GM03348 (cell line): ENCODE results near the gene XPNPEP2.

Source experiments
- DNase-seq: peaks from one replicate; pipeline ENCODE4 v3.0.0; 2012; ENCODE audit warnings: low spot score

XPNPEP2 gene, protein sequence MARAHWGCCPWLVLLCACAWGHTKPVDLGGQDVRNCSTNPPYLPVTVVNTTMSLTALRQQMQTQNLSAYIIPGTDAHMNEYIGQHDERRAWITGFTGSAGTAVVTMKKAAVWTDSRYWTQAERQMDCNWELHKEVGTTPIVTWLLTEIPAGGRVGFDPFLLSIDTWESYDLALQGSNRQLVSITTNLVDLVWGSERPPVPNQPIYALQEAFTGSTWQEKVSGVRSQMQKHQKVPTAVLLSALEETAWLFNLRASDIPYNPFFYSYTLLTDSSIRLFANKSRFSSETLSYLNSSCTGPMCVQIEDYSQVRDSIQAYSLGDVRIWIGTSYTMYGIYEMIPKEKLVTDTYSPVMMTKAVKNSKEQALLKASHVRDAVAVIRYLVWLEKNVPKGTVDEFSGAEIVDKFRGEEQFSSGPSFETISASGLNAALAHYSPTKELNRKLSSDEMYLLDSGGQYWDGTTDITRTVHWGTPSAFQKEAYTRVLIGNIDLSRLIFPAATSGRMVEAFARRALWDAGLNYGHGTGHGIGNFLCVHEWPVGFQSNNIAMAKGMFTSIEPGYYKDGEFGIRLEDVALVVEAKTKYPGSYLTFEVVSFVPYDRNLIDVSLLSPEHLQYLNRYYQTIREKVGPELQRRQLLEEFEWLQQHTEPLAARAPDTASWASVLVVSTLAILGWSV

GRCh38 chrX:129738466-129739308 is at the start of gene XPNPEP2:
TSS of gene XPNPEP2 (plus strand) at chrX:129738979. CDS start at chrX:129739214, 235 bp downstream.
- peak; percentile 70 for DNase-seq

- DNase-seq: no peak
Observed at GRCh38 chrX:129689796-129690195, 49.0 kb upstream of the XPNPEP2 start.

GRCh38 chrX:129690435-129690834 is 48.3 kb upstream of the XPNPEP2 start:
- no peak for DNase-seq

DNA sequence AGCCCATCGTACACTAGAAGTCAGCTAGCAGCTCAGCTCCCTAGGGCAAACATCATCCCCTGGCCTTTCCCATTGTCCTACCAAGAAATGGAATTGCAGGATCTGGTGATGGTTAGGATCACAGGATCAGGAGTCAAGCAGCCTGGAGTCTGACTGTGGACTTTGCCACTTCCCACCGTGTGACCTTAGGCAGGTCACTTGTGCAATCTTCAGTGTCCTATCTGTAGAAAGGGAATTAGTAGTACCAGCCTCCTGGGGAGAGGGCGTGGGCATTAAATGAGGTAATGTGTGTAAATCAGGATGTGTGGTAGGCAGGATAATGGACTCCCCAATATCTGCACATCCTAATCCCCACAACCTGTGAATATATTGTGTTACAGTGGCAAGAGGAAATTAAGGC is 45.4 kb upstream of the XPNPEP2 start:
- DNase-seq: no peak

- DNase-seq: no peak
Observed at GRCh38 chrX:129694805-129695204, 44.0 kb upstream of the XPNPEP2 start.

DNA sequence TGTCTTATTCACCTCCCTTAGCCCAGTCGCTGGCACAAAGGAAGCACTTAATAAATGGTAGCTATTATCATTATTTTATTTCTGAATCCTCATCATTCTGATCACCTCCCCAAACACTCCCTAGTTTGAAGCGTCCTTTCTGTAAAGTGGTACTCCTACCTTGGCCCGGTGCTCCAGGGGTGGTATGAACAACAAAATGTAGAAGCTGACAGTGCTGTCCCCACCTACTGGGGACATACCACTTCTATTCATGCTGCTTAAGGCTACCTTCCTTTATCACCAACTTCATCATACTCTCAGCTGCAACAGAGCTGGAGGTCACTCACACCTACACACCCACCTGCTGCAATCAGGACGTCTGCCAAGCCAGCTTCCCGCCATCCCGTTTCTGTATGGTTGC is 43.2 kb upstream of the XPNPEP2 start:
- DNase-seq: no peak

- no peak for DNase-seq
Observed at GRCh38 chrX:129695937-129696336, 42.8 kb upstream of the XPNPEP2 start.

GRCh38 chrX:129696463-129697155 is 42.2 kb upstream of the XPNPEP2 start:
- no peak for DNase-seq

GRCh38 chrX:129697204-129697829 is 41.5 kb upstream of the XPNPEP2 start:
- no peak for DNase-seq

GRCh38 chrX:129698150-129698549 is 40.6 kb upstream of the XPNPEP2 start:
- DNase-seq: no peak

DNA sequence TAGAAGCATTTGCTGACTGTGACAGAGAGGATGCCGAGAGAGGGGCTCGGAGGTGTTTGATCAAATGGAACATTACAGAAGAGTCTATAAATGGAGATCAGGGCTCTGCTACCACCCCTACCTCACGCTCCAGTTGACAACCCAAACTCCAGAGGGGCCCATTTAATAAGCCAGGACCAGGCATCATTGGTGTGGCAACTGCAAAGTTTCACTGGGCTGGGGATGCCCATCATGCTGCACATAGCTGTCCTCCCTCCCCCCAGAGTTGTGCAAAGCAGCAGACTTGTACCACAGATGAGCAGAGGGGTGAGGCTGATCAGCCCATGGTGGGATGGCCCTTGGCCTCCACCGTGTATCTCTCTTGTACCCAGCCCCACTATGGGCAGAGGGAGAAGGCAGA is 38.2 kb upstream of the XPNPEP2 start:
- DNase-seq: no peak

DNA sequence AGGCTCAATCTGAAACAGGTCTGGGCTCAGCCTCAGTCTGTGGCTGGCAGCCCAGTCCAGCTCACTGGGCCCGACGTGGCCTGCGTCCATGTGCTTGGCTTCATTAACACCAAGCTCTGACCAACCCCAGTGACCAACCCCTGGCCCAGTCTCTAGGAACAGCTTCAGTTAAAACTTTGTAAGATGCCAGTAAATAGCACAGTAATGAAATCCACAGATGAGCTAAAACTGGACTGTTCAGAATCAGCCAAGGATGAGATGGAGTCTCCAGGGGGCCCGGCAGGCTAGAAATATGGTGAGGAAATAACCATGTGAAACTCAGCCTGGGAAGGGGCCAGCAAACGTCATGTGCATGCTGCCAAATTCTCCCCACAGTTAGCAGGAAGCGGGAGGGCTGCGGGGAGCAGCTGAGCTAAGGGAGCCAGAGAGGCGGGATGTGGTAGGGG is 37.1 kb upstream of the XPNPEP2 start:
- DNase-seq: peak; percentile 54

DNA sequence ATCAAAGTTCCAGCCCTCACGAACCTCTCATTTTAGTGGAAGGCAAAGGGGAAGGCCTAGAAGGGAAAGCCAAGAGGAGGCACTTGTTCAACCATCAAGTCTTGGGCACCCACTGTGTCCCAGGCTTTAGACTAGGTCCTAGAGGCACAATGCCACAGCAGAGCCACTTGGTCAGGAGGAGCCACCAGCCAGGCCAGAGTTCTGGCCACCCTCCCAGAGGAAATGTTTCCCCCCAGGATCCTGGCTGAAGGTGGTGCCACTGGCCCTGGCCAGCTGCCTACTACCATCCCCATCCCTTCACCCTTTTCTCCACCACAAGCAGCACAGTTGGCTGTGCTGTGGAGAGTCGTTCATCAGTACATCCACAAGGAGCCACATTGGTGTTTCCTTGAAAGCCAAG is 34.3 kb upstream of the XPNPEP2 start:
- no peak for DNase-seq

DNA sequence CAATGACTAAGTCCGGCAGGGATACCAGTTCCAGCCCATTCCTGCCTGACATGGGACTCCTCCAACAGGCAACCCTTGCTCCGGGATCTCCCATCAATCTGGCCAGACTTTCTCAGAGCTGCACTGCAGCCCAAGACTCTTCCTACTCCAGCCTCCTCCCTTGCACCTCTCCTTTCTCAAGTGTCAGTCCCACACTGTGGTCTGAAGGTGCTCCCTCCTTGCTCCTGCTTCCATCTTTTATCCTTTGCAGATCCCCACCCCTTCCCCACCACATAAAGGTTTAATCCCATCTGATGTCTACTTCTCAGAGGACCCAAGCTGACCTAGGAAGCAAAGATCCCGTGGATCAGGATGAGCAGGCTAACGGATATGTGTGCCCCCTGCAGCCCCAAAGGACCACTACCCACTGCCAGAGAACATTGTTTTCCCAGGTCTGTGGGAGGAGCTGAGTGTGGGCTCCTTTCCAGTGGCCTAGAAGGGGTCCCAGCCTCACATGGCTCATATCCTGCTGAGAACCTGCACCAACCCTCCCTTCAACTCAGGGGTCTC is 33.3 kb upstream of the XPNPEP2 start:
- DNase-seq: no peak

- DNase-seq: no peak
Observed at GRCh38 chrX:129705988-129706387, 32.8 kb upstream of the XPNPEP2 start.

GRCh38 chrX:129706400-129707072 is 32.2 kb upstream of the XPNPEP2 start:
- no peak for DNase-seq

GRCh38 chrX:129714581-129714980 is 24.2 kb upstream of the XPNPEP2 start:
- DNase-seq: no peak

GRCh38 chrX:129716507-129716906 is 22.3 kb upstream of the XPNPEP2 start:
- DNase-seq: no peak

DNA sequence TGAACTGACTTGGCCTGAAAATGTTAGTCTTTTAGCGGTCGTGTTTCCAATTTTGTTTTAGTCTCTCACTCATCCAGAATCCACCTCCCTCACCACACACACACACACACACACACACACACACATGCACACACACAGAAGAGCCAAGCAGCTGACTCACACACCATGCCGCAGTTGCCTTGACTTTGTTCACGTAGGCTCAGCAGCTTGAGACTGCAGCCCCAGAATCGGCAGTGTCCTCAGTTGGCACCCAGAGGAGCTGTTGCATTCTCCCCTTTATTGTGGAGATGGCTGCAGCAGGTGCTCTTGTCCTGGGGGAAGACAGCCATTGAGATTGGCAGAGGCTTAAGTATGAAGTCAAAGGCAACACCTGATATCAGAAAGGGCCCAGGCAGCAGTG is 20.9 kb upstream of the XPNPEP2 start:
- DNase-seq: peak; percentile 71

DNA sequence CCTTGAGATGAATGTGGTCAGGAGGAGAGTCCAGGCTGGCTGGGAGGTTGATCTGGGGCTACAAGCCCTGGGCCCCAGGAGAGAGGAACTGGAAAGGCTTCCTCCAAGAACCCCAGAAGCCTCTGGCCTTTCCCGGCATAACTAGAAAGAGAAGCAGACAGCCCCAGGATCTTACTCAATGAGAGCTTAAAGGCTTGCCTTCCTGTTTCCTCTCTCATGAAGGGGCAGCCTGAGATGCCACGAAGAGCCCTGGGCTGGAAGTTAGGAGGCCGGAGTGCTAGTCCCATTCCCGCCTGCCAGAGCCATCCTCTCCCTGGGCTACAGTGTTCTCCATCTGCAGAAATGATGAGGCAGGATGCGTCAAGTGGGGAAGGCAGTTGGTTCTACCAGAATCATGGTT is 20.1 kb upstream of the XPNPEP2 start:
- no peak for DNase-seq

DNA sequence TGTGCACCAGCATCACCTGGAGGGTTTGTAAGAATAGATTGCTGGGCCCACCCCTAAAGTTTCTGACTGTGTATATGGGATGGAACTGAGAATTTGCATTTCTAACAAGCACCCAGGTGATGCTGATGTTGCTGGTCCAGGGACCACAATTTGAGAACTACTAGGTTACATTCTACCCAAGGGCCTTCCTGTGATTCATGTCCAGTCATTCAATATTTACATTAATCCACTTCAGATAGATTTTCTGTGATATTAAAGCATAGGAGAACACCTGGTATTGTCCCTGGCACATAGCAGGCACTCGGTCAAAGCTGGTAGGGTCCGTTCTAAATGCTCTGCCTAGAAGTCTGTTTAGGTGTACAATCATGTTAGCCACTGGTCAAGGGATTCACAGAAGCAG is 19.5 kb upstream of the XPNPEP2 start:
- no peak for DNase-seq
